Fibroblast of skin of right biceps (primary cell): ENCODE data around the gene RAC3.

Experiments
- DNase-seq: peaks from one replicate; pipeline ENCODE4 v3.0.0-alpha.2; 2013

RAC3 gene

DNA sequence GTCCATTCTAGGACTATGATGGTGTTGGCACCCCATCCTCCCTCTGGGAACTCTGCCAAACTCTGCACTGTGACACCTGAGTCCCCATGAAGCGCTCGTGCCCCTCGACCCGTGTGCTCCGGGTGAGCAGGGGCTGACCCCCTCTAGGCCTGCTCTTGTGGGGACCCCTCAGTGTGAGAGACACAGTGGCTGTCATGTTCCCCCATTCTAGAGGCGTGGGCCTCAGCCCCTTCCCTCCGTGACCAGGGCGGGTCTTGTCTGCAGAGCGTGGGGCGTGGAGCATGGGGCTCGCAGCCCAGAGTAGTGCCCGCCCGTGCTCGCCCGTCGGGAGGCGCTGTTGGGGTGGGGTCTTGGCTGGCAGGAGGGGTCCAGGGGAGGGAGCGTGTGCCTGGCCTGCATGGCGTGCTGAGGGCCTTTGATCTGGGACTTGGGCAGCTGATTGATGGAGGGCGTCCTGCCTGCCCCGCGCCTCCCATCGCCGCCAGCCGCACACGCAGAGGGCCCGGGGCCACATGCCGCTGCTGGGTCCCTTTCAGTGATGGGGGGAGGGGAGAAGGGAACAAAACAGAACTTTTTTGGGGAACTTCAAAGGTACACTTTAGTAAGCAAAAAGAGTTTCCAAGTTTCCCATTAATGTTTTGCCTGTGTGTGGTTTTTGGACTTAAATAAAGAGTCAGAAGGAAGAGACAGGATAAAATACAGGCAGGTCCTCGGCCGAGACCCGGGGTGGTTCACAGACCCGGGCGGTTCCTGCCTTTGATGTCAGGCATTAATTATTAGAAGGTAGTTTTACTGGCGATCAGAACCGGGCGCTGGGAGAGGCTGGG, 31.3 kb upstream of the RAC3 start:
- no peak for DNase-seq

GRCh38 chr17:82000803-82001570, 30.5 kb upstream of the RAC3 start:
- no peak for DNase-seq

GRCh38 chr17:82001571-82002056, 29.9 kb upstream of the RAC3 start:
- no peak for DNase-seq

DNA sequence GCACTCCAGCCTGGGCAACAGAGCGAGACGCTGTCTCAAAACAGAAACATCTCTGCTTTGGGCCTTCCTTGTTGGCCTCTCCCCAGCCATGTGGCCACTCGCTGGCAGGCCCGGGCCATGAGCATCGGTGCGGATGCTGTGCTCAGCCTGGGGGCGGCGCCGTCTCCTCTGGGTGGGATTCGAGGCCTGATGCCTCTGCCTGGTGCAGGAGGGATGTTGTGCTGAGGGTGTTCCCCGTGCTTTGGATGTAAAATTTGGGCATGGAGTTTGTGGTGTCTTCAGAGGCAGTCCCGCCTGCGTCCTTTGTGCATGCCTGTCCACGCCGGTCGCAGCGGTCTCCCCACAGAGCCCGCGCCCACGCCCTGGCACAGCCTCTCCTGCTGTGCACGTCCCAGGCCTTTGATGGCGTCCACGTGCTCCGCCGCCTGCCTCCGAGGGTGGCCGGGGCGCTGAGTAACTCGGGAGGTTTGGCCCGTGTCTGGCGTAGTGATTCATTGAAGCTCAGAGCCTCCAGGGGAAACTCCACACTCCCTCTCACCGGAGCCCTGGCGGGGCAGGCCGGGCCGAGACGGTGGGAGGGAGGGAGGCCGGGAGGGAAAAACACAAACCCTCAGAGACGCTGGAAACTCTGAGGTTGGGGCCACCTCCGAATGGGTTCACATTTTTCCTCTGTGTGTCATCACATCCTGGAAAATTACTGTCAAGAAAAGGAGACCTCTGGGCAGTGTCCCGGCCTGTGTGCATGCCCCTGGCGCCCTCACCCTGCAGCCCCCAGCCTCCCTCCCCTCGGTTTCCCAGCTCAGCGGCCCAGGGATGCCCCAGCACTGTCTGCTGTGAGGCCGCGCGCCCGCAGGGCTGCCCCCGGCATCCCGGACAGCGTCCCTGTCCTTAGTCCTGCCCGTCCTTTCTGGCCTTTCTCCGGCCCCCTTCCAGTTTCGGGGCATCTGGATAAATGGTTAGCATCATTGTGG, 27.8 kb upstream of the RAC3 start:
- peak; percentile 98 for DNase-seq

DNA sequence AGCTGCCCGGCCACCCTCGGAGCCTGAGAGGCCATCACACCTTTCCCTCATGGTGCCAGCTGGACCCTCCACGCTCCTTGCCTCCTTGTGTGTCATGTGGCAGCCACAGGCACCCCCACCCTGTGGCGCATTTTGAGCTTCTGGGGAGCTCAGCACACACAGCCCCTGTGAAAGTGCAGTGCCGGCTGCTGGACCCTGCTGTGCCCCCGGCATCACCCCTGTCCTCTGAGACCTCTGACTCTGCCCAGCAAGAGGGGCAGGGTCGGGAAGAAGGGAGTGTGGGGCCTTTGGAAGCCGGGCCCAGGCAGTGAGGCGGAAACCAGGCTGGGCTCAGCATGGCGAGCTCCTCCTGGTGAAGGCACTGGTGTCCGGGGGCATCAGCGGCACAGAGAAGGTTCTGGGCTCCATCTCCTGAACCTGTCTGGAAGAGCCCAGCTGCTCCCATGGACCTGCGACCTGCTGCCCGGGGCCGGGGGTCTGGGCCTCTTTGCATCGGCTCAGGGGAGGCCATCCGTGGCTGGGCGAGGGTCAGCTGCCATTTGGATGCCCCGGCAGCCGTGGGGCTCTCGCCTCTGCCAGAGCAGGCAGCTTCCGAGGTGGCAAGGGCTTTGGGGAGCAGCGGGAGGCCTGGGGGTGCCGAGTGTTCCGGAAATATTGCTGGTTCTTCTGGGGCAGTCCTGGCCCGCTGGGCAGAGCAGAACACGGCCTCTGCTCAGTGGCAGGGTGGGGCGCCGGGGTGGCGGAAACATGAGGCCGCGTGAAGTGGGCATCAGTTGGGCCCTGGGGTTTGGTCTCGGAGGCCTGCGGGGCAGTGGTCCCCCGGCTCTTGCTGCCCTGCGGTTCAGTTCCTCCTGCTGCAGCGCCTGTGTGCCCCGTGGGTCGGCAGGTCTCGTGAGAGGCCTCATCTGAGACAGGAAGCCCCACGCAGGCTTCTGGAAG, 26.7 kb upstream of the RAC3 start:
- no peak for DNase-seq

GRCh38 chr17:82005701-82006348, 25.7 kb upstream of the RAC3 start:
- no peak for DNase-seq

DNA sequence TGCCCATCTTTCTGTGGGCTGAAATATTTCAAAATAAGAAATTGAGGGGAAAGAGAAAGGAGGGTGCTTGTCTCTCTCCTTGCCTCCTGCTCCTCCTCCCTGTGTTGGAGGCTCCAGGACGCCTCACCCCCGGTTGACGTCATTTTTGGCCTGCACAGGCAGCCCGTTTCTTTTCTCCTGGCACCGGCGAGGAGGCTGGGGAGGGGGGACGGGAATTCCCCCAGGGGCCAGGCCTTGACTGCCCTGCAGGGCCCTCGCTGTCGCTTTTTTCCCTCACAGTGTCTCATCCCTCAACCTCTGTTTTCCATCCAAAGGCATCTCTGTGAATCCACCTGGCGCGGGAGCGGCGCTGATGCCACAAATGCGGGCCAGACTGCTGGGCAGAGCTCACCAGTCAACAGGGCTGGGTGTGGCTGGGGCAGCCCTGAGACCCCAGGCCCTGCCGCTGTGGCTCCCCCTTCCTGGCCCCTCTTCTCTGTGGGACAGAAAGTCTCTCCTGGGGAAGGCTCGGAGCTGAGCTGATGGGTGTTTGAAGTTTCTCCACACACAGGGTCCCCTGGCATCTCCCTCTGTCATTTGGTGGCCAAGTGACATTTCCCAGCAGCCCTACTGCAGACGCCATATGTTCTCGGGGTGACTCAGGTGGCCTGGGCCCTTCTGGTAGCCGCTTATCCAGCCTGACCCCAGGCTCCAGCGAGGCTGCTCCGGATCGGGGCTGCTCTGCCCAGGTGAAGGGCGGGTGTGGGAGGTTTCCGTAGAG, 24.8 kb upstream of the RAC3 start:
- peak; percentile 66 for DNase-seq

- DNase-seq: no peak
Observed at GRCh38 chr17:82007228-82007494, 24.3 kb upstream of the RAC3 start.

DNA sequence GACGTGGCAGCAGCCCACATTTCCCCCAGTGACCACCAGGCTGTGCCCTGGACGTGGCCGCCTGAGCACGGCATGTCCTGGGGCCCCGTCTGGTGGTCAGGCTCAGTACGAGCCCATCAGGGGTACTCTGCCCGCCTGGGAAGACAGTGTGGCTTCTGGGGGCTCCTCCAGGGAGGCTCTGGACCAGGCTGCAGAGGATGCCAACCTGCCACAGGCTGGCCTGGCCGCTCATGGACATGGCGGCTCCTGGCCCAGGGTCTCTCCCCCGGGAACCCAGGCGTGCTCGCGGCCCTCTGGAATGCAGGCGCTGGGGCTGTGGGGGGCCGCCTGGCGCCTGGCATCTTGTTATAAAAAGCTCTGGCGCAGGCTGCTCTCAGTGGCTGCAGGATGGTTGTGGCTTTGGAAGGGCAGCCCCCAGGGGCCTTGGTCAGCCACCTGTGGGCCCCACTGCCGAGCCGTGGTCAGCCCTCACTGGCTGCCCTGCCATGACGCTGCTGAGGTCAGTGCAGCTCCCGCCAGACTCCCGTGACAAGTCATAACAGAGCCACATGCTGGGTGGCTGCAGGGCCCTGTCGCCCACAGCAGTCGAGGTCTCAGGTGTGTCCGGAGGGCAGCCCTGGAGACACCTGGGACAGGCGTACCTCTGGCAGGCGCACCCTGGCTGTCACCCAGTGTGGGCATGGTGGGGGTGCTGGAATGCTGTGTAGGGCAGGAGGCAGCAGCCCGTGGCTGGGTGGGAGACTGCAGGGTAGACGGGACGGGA, 23.8 kb upstream of the RAC3 start:
- no peak for DNase-seq

DNA sequence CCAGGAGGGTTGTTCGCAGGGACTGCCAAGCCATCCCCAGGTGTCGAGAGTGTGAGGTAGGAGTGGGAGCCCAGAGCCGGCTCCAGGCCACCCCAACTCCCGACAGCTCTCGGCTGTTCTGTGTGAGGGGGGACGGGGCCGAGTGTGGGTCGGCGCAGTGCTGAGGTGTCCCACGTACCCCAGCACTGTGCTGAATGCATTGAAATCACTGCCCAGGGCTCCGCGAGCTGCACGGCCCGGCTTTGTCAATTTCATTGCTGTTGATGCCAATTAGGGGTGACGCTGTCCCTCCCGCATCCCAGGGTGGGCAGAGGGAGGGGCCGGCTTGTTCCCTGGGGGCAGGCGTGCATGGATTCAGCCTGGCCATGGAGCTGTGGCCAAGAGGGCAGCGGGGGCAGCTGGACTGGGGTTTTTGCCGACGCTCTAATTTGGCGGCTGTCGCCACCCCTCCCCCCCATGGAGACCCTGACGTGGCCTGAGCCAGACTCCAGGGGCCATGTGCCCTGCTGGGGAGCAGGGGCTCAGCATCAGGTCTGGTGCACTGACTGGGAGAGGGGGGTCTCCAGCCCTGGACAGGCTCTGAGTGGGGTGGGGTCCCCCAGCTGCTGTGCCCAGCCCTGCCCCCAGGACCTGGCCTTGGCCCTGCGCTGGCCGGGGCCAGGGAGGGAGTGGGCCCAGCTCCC, 23.1 kb upstream of the RAC3 start:
- DNase-seq: no peak

GRCh38 chr17:82008941-82009405, 22.5 kb upstream of the RAC3 start:
- no peak for DNase-seq

DNA sequence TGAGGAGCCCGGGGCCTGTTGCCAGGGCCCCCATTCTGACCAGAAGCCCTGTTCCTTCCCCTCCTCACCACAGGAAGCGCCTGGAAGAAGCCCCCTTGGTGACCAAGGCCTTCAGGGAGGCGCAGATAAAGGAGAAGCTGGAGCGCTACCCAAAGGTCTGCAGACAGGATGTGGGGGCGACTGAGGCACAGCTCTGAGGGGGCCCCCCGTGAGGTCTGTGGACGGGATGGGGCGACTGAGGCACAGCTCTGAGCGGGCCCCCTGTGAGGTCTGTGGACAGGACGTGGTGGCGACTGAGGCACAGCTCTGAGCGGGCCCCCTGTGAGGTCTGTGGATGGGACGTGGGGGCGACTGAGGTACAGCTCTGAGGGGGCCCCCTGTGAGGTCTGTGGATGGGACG, 22.1 kb upstream of the RAC3 start:
- DNase-seq: no peak

DNA sequence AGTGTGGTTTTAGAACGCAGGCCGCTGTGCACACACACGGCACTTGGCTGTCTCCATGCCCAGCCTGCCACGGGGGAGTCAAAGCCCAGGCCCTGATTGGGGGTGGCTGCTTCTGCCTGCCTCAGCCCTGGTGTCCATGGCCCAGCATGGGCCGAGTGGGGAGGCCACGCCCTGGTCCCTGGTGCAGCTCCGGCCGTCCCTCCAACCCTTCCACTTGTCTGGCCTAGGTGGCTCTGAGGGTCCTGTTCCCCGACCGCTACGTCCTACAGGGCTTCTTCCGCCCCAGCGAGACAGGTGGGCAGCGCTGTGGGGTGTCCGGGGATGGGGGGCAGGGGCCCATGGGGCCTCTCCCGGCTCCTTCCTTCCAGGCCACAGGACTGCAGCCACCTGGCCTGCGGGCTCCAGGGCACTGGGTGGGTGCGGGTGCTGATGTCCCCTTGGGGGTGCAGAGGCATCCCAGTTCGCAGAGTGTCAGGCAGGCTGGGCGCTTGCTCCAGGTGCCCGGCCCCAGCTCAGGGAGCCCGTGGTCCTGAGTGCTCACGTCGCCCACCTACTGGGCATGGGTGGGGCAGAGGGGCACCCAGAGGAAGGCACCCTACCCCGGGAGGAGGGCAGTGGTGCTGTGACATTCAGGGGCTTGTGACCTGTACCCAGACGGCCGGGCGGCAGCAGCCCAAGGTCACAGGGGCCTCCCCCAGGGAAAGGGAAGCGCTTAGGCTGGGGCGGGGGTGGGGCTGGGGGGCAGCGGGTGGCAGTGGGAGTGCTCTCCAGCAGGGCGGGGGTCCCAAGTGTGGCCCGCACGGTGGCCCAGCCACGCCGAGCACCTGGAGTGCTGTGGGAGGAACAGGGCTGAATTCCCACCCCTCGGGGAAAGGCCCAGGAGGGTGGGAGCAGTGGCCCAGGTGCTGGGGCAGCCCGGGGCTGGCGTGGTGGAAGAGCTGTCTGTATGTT, 20.6 kb upstream of the RAC3 start:
- DNase-seq: no peak

- DNase-seq: no peak
Observed at GRCh38 chr17:82011617-82012187, 19.8 kb upstream of the RAC3 start.

DNA sequence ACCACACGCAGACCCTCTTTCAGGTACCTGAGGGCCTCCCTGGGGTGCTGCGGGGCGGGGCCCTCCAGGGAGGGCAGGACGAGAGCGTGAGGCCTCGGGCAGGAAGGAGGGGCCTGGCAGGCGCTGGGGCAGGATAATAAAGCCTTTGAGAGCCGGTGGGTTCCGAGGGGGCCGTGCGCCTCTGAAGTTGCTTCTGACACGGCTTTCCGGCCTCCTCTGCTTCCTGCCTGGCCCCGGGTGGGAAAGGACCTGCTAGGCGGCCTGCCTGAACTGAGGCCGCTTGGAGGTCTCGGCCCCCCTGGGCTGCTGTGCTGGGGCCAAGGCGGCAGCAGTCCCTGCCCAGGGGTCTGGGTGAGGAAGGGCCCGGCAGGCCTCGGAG, 19.2 kb upstream of the RAC3 start:
- DNase-seq: no peak

DNA sequence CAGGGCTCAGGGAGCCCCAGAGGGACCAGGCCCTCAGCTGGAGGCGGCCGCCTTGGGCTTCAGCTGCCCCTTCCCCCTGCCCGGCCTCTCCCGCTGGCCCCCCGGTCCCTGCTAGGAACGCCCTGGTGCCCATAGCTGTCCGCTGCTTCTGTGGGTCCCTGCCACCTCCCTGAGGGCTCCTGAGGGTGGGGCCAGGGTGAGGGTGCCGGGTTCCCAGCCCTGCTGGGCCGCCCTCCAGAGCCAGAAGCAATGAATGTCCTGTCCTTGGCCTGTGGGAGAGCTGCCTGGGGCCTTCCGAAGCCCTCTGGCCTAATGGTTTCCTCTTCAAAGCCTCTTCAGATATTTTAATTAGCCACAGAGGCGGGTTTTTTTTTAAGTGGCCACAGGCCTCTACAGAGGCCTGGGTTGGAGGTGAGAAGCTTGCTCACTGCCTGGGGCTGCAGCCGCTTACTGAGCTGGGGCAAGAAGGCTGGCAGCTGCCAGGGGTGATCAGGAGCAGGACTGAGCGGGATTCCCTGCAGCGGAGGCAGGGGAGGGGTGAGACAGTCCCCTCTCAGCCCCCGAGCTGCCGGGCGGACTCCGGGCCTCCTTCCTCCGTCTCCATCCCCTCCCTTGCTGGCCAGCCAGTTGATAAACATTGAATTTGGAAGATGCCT, 18.7 kb upstream of the RAC3 start:
- DNase-seq: no peak

- DNase-seq: no peak
Observed at GRCh38 chr17:82013341-82013740, 18.1 kb upstream of the RAC3 start.
